Stimulated activated CD4-positive, alpha-beta T cell treated with anti-CD3 and anti-CD28 coated beads, TNF-alpha, amount 100 ng/mL, for 24 hours (primary cell): ENCODE measurements around the gene UBE2I.
"Not testable (repeated sequence)": the region's sequence is repeated elsewhere in the genome, so short reads cannot be mapped to it uniquely, and the experiment has no call there.

Experiments used
- DNase-seq, 3 experiments: peaks; one replicate each; pipeline ENCODE4 v3.0.0-alpha.2; 2020; ENCODE audit warnings: low read depth in 3 of 3

UBE2I gene

GRCh38 chr16:1308977-1309885 is at the start of gene UBE2I:
Gene UBE2I, plus strand, starts transcription at chr16:1309636. Its CDS starts 4,395 bp downstream, at chr16:1314031.
- peak; percentile 95 for DNase-seq

DNA sequence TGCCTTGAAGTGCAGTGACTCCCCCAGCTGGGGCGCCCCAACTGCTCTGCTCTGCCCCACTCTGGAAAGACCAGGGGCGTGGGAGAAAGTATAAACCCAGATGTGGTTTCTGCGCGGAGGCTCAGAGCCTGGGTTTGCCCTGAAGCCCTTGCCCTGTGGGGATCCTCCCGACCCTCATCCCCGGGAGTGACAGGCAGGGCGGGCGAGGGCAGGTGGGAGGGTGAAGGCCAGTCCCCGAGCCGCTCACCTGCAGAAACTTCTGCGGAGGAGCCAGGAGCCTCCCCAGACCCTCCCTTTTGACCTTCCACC is 49.7 kb upstream of the UBE2I start:
- DNase-seq: no peak

DNA sequence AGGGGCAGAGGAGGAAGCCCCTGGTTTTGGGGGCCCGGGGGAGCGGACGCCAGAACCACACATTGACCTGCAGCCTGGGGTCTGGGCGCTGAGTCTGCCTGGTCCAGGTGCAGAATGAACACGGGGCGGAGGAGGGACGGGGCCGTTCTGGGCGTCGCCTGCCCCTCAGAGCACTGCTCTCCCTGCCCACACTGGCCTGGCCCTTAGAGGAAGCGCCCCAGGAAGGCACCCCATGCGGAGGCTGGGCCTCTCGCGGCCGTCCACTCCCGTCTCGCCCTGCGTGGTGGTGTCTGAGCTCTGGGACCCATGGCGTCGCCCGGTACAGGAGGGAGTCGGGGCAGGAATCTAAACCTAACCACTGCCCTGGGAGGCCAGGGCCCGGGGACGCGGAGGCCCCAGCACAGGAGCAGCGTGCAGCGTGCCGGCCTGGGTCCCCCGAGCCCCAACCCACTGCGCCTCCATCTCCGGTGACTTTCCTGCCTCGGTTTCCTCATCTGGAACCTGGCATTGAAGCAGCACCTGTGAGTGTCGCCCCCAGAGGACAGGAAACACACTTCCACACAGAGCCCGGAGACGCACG is 49.2 kb upstream of the UBE2I start:
- no peak for DNase-seq

- DNase-seq: no peak
Measured at GRCh38 chr16:1261131-1261892, 48.1 kb upstream of the UBE2I start.

GRCh38 chr16:1262210-1262845 is 47.1 kb upstream of the UBE2I start:
- DNase-seq: no peak

DNA sequence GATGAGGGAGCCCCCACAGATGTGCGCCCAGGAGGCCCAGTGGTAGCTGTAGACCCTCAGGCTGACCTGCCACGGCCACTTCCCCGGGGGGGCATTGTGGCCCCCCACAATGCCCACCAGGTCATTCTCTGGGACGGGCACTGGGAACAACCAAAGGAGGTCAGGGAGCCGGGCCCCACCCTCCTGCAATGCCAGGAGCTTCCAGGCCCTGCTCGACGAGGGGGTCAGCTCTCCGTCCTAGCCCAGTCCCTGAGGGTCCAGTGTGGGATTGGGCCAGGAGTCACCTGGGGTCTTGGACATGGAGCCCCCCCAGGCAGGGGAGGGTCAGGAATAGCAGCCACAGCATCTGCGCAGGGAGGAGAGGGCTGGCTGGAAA is 46.6 kb upstream of the UBE2I start:
- DNase-seq: no peak

- DNase-seq: no peak
Measured at GRCh38 chr16:1263591-1264344, 45.7 kb upstream of the UBE2I start.

- DNase-seq: no peak
Measured at GRCh38 chr16:1264345-1265089, 44.9 kb upstream of the UBE2I start.

- DNase-seq: no peak
Measured at GRCh38 chr16:1265090-1265630, 44.3 kb upstream of the UBE2I start.

GRCh38 chr16:1265826-1266225 is 43.6 kb upstream of the UBE2I start:
- DNase-seq: no peak

DNA sequence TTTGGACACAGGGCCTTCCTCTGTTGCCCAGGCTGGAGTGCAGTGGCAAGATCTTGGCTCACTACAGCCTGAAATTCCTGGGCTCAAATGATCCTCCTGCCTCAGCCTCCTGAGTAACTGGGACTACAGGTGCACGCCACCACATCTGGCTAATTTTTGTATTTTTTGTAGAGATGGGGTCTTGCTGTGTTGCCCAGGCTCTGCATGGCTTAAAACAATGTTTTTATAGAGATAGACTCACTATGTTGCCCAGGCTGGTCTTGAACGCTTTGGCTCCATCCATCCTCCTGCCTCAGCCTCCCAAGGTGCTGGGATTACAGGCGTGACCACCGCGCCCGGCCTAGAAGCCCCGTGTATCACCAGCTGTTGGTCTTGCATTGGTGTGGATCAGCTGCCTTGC is 40.0 kb upstream of the UBE2I start:
- not testable (repeated sequence) for DNase-seq

DNA sequence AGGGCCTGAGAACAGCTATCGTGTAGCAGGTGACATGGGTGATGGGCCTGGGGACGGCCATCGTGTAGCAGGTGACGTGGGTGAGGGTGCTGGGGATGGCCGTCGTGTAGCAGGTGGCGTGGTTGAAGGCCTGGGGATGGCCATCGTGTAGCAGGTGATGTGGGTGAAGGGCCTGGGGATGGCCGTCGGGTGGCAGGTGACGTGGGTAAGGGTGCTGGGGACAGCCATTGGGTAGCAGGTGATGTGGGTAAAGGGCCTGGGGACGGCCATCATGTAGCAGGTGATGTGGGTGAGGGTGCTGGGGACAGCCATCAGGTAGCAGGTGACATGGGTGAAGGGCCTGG is 38.1 kb upstream of the UBE2I start:
- no peak for DNase-seq

GRCh38 chr16:1271724-1272413 is 37.6 kb upstream of the UBE2I start:
- DNase-seq: not testable (repeated sequence)

DNA sequence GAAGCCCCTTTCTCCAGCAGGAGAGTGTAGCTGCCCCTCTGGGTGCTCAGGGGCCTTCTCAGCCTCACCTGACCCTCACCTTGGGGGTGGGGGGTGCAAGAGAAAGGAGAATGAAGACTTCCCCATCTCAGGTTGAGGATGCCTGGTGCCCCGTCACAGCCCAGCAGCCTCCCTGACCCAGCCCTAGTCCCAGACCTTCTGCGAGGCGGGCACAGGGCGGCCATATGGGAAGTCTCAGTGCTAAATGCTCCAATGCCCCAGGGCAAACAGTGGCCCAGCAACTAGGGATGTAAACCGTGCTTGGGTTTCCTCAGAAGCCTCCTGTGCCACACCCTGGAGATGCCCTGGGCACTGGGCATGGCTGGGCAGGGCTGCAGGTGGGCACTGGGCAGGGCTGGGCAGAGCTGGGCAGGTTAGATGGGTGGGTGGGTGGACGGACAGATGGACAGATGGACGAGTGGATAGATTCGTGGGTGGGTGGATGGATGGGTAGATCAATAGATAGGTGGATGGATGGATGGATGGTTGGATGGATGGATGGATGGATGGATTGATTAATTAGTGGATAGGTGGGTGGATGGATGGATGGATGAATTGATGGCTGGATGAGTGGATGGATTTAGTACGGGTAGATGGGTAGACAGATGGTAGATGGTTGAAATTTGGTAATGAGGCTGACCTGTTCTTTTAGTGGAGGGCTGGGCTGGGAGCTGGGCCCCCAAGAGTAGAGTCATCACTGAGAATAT is 36.8 kb upstream of the UBE2I start:
- no peak for DNase-seq

GRCh38 chr16:1273816-1274215 is 35.6 kb upstream of the UBE2I start:
- no peak for DNase-seq

DNA sequence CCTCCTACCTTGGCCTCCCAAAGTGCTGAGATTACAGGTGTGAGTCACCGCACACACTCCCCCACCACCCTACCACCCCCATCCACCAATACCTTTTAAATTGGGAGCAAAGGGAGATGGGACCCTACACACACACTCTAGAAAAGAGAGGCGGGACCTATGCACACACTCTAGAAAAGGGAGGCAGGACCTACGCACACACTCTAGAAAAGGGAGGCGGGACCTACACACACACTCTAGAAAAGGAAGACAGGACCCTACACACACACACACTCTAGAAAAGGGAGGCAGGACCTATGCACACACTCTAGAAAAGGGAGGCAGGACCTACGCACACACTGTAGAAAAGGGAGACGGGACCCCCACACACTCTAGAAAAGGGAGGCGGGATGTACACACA is 34.7 kb upstream of the UBE2I start:
- no peak for DNase-seq

- no peak for DNase-seq
Measured at GRCh38 chr16:1275791-1276579, 33.5 kb upstream of the UBE2I start.

DNA sequence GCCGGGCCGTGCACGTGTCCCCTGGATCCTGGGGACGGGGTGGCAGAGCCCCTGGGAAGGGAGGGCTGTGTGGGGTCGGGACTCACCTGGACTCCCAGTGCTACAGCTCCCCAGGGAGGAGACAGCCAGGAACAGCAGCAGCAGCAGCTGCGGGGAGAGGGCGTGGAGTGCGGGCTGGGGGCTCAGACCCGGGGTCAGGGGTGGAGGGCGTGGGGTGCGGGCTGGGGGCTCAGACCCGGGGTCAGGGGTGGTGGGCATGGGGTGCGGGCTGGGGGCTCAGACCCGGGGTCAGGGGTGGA is 32.9 kb upstream of the UBE2I start:
- no peak for DNase-seq

DNA sequence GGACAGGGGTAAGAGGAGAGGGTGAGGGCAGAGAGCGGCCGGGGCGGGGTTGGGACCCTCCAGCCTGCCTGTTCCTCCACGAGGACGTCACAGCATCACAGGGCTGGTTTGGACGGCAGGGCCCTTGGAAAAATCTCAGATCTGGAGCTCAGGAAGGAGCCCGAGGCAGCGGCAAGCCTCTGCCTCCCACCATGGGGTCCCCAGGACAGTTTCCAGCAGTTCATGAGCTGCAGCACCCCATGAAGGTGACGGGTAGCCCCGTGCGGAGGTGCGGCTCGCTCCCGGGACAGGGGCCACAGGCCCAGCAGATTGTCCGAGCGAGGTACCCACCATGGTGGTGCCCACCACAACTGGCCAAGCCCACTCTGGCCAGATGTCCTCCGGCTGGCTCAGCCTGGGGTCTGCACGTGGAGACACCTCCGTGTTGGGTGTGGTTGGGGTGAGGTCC is 32.3 kb upstream of the UBE2I start:
- no peak for DNase-seq
